Gastrocnemius medialis (tissue), 4 donors: ENCODE data around the gene NKD1.

Source experiments
- CTCF ChIP-seq, 5 experiments: fragments of 450-650 bp in 3 of 5; fragments of 200-600 bp in 2 of 5; sonication (generic) in 2 of 5; IDR thresholded peaks in 4 of 5; conservative IDR thresholded peaks in 1 of 5; 1 replicate in 4 of 5; 2 replicates in 1 of 5; pipeline ENCODE4 v1.5.1; 2016 to 2019; ENCODE audit warnings: antibody characterized with exemption in 5 of 5, mild to moderate bottlenecking in 3 of 5, moderate library complexity in 3 of 5
- POLR2A ChIP-seq, 2 donors: fragments of 450-650 bp; IDR thresholded peaks; one replicate each; pipeline ENCODE4 v1.6.1; 2017; ENCODE audit warnings: antibody characterized with exemption in 2 of 2, mild to moderate bottlenecking in 2 of 2, moderate library complexity in 2 of 2

GRCh38 chr16:50644245-50644644 lies 96.0 kb downstream of the NKD1 start:
- TF ChIP-seq CTCF (IDR thresholded peaks at IDR 0.05 in 4 of 5, conservative IDR thresholded peaks at IDR 0.05 in 1 of 5), result no peak
- no peak for TF ChIP-seq POLR2A (IDR thresholded peaks at IDR 0.05)
